Measurements from ENCODE around the gene LAMA3.

DNA sequence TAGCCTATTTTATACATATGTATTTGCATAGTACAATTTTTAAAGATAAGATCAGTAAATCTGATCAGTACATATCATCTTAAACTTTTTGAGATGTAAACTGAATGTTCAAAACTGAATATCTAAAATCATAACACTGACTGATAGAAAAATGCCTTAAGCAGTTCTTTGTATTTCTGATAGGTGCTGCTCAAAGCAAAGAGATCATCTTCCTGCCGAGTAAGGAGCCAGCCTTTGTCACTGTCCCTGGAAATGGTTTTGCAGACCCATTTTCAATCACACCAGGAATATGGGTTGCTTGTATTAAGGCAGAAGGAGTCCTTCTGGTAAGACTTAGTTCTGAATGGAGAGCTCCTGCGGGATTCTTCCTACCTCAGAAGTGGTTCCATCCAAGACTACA lies 135.0 kb downstream of the LAMA3 start:
- TF ChIP-seq, protein P1, sequence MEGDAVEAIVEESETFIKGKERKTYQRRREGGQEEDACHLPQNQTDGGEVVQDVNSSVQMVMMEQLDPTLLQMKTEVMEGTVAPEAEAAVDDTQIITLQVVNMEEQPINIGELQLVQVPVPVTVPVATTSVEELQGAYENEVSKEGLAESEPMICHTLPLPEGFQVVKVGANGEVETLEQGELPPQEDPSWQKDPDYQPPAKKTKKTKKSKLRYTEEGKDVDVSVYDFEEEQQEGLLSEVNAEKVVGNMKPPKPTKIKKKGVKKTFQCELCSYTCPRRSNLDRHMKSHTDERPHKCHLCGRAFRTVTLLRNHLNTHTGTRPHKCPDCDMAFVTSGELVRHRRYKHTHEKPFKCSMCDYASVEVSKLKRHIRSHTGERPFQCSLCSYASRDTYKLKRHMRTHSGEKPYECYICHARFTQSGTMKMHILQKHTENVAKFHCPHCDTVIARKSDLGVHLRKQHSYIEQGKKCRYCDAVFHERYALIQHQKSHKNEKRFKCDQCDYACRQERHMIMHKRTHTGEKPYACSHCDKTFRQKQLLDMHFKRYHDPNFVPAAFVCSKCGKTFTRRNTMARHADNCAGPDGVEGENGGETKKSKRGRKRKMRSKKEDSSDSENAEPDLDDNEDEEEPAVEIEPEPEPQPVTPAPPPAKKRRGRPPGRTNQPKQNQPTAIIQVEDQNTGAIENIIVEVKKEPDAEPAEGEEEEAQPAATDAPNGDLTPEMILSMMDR (conservative IDR thresholded peaks at IDR 0.05 in 1 of 2, IDR thresholded peaks at IDR 0.05 in 1 of 2; ENCODE audit: low read depth in 1 of 2, low read length in 2 of 2), result no peak
- no peak for TF ChIP-seq EZH2 (IDR thresholded peaks at IDR 0.05; ENCODE audit: low read length, missing control alignments)
